Naive thymus-derived CD8-positive, alpha-beta T cell (primary cell): ENCODE data around the gene ATP13A1. TPM values are rescaled to one million over a fixed set of nuclear protein-coding genes. Genes with fewer than 3 reads are reported as not detected.

Source experiments
- ATAC-seq, 2 donors: fragments of 150-1000 bp; cut with Tn5 transposase in 1 of 2; sonication (Bioruptor Pico), chemical (Tn5 transposase) in 1 of 2; 1 replicate in 1 of 2; 2 replicates in 1 of 2; pipeline ENCODE4 v1.10.0; 2021; ENCODE audit warnings: mild to moderate bottlenecking in 2 of 2, moderate library complexity in 2 of 2
- POLR2A ChIA-PET: fragments of 350-600 bp; sonication (Branson Sonifier 250); formaldehyde crosslinking; loops from one replicate; lab custom pipeline; 2021; ENCODE audit warnings: antibody characterized with exemption; lab: Charles Lee
- DNase-seq, 10 donors: peaks; one replicate each; pipeline versions ENCODE4 v3.0.0 to v3.0.0-alpha.2; 2020 to 2022
- H3K27ac Mint-ChIP-seq, 10 donors: one replicate each; pipeline ENCODE4 v1.8.0; 2020 to 2022; ENCODE audit warnings: mild to moderate bottlenecking in 10 of 10, mixed read lengths in 10 of 10, moderate library complexity in 4 of 10, inconsistent platforms in 1 of 10
- H3K27me3 Mint-ChIP-seq, 5 donors: one replicate each; pipeline ENCODE4 v1.8.0; 2021 to 2022; ENCODE audit warnings: mixed read lengths in 5 of 5
- H3K36me3 Mint-ChIP-seq, 3 donors: one replicate each; pipeline ENCODE4 v1.8.0; 2020 to 2022; ENCODE audit warnings: mixed read lengths in 3 of 3, mild to moderate bottlenecking in 2 of 3, inconsistent platforms in 1 of 3
- H3K4me1 Mint-ChIP-seq, 4 donors: one replicate each; pipeline ENCODE4 v1.8.0; 2021 to 2022; ENCODE audit warnings: mixed read lengths in 4 of 4
- H3K4me3 Mint-ChIP-seq, 10 donors: one replicate each; pipeline ENCODE4 v1.8.0; 2020 to 2022; ENCODE audit warnings: mild to moderate bottlenecking in 10 of 10, mixed read lengths in 10 of 10, moderate library complexity in 6 of 10, inconsistent platforms in 1 of 10
- H3K9me3 Mint-ChIP-seq, 9 donors: one replicate each; pipeline ENCODE4 v1.8.0; 2020 to 2022; ENCODE audit warnings: mixed read lengths in 9 of 9, mild to moderate bottlenecking in 3 of 9, inconsistent platforms in 1 of 9, moderate library complexity in 1 of 9
- polyA plus RNA-seq, 3 donors: library from polyadenylated mRNA; unstranded; fragments of 300-500 nt; fragmentation: Illumina TruSeq; gene quantifications; one replicate each; pipeline ENCODE4 v1.2.3, GENCODE V29; 2021
- total RNA-seq, 8 experiments: library from RNA in 2 of 8; stranded (reverse) in 2 of 8; gene quantifications; one replicate each; pipeline ENCODE4 v1.2.3 and lab custom pipeline; 2021 to 2026

The ATP13A1 gene
- total and polyA plus RNA-seq, 5 experiments from 2014 or later, result 15.3 to 158 (median 46.7) TPM

- peak overlapping the region; percentile 82 to 95 (median 92) for H3K27ac Mint-ChIP-seq
- DNase-seq (peak in 8 of 10 donors; percentile 20 to 69 (median 44)), ATAC-seq (peak; percentile 31 to 38)
- peak overlapping the region; percentile 76 to 90 (median 83) for H3K4me3 Mint-ChIP-seq
- POLR2A ChIA-PET, result interaction anchor here (0.6 to 4.2 kb wide), 40 partner anchors 10 to 372 kb away, joined by 3 to 47 read pairs (median 5); partner anchors contain the start of genes ATP13A1, GMIP, NDUFA13 and PBX4
- H3K36me3 Mint-ChIP-seq, result peaks cover 0 to 52% (median 19%) of the 10 kb centered on the region in 3 donors
- peaks cover 18 to 39% (median 33%) of the 10 kb centered on the region in 4 donors for H3K4me1 Mint-ChIP-seq
- no peaks in the 10 kb centered on the region for H3K9me3 Mint-ChIP-seq
- no peaks in the 10 kb centered on the region for H3K27me3 Mint-ChIP-seq
Observed at GRCh38 chr19:19628501-19629134, 34.9 kb downstream of the ATP13A1 start.

GRCh38 chr19:19627621-19628500 lies 35.6 kb downstream of the ATP13A1 start, which contains the start of gene LPAR2:
TSS of gene LPAR2 (minus strand) at chr19:19628220. CDS start at chr19:19627275, 945 bp downstream.
- ATAC-seq, result peak; percentile 80 to 84
- Mint-ChIP-seq H3K27ac (peak within 1 kb of the TSS; percentile 93 to 99 (median 96)), H3K9me3 (no peaks in the 10 kb centered on the region), H3K36me3 (peaks cover 0 to 50% (median 14%) of the 10 kb centered on the region in 3 donors), H3K4me3 (peak within 1 kb of the TSS; percentile 85 to 99 (median 98)), H3K27me3 (no peaks in the 10 kb centered on the region), H3K4me1 (peaks cover 15 to 38% (median 27%) of the 10 kb centered on the region in 4 donors)
- POLR2A ChIA-PET, result interaction anchor here (0.7 to 4.2 kb wide), 39 partner anchors 8 to 238 kb away, joined by 3 to 47 read pairs (median 5); partner anchors contain the start of genes ATP13A1, GMIP, NDUFA13 and PBX4
- peak; percentile 77 to 93 (median 84) for DNase-seq

GRCh38 chr19:19626516-19627472 lies 36.7 kb downstream of the ATP13A1 start:
- ATAC-seq (no peak), DNase-seq (peak in 1 of 10 donors; percentile 59)
- peak overlapping the region; percentile 93 to 99 (median 96) for H3K27ac Mint-ChIP-seq
- no peaks in the 10 kb centered on the region for H3K27me3 Mint-ChIP-seq
- H3K4me1 Mint-ChIP-seq, result peaks cover 15 to 43% (median 27%) of the 10 kb centered on the region in 4 donors
- H3K4me3 Mint-ChIP-seq, result peak overlapping the region; percentile 85 to 99 (median 98)
- POLR2A ChIA-PET, result interaction anchor here (0.7 to 4.2 kb wide), 13 partner anchors 8 to 94 kb away, joined by 3 to 47 read pairs (median 4); partner anchors contain the start of genes ATP13A1, GMIP, PBX4 and ZNF101
- H3K9me3 Mint-ChIP-seq, result no peaks in the 10 kb centered on the region
- H3K36me3 Mint-ChIP-seq, result peaks cover 0 to 45% (median 10%) of the 10 kb centered on the region in 3 donors

- Mint-ChIP-seq H3K27me3 (no peaks in the 10 kb centered on the region), H3K27ac (peak overlapping the region in 7 of 10 donors; percentile 19 to 80 (median 49)), H3K9me3 (no peaks in the 10 kb centered on the region), H3K36me3 (peaks cover 0 to 36% (median 11%) of the 10 kb centered on the region in 3 donors), H3K4me1 (peaks cover 17 to 51% (median 33%) of the 10 kb centered on the region in 4 donors), H3K4me3 (no peak overlapping the region)
- POLR2A ChIA-PET, result interaction anchor here (0.5 kb wide), 1 partner anchor 43 kb away, joined by 4 read pairs; no protein-coding TSS in a partner anchor
- no peak for ATAC-seq
- peak in 1 of 10 donors; percentile 62 for DNase-seq
Observed at GRCh38 chr19:19624032-19624570, 39.4 kb downstream of the ATP13A1 start.

- Mint-ChIP-seq H3K27ac (peak overlapping the region in 7 of 10 donors; percentile 19 to 80 (median 56)), H3K4me3 (no peak overlapping the region), H3K27me3 (no peaks in the 10 kb centered on the region), H3K9me3 (no peaks in the 10 kb centered on the region), H3K36me3 (peaks cover 0 to 32% (median 9%) of the 10 kb centered on the region in 3 donors), H3K4me1 (peaks cover 20 to 53% (median 35%) of the 10 kb centered on the region in 4 donors)
- POLR2A ChIA-PET, result no interaction called here
- ATAC-seq (no peak), DNase-seq (peak in 1 of 10 donors; percentile 24)
Observed at GRCh38 chr19:19623383-19623782, 40.1 kb downstream of the ATP13A1 start.

GRCh38 chr19:19619849-19620210 lies 43.6 kb downstream of the ATP13A1 start:
- no peak for ATAC-seq
- POLR2A ChIA-PET, result interaction anchor here (0.6 to 3.3 kb wide), 6 partner anchors 11 to 74 kb away, joined by 3 to 22 read pairs (median 5); partner anchors contain the start of gene ATP13A1
- peak overlapping the region in 2 of 10 donors; percentile 7 to 15 for H3K4me3 Mint-ChIP-seq
- peak overlapping the region in 7 of 10 donors; percentile 13 to 100 (median 71) for H3K27ac Mint-ChIP-seq
- H3K4me1 Mint-ChIP-seq, result peaks cover 20 to 57% (median 46%) of the 10 kb centered on the region in 4 donors
- no peaks in the 10 kb centered on the region for H3K27me3 Mint-ChIP-seq
- H3K9me3 Mint-ChIP-seq, result no peaks in the 10 kb centered on the region
- peaks cover 0 to 25% (median 10%) of the 10 kb centered on the region in 3 donors for H3K36me3 Mint-ChIP-seq
- peak in 1 of 10 donors; percentile 45 for DNase-seq

GRCh38 chr19:19619181-19619848 lies 44.2 kb downstream of the ATP13A1 start:
- no peaks in the 10 kb centered on the region for H3K27me3 Mint-ChIP-seq
- DNase-seq, result peak in 1 of 10 donors; percentile 56

GRCh38 chr19:19618219-19619051 lies 45.0 kb downstream of the ATP13A1 start, which contains the start of gene PBX4:
TSS of gene PBX4 (minus strand) at chr19:19618687. CDS start at chr19:19618629, 58 bp downstream.
- Mint-ChIP-seq H3K9me3 (no peaks in the 10 kb centered on the region), H3K27ac (peak within 1 kb of the TSS; percentile 81 to 100 (median 97)), H3K4me1 (peaks cover 25 to 57% (median 49%) of the 10 kb centered on the region in 4 donors), H3K4me3 (peak within 1 kb of the TSS; percentile 72 to 97 (median 93)), H3K36me3 (peaks cover 0 to 17% (median 3%) of the 10 kb centered on the region in 3 donors), H3K27me3 (no peaks in the 10 kb centered on the region)
- peak; percentile 96 to 100 (median 99) for DNase-seq
- POLR2A ChIA-PET, result interaction anchor here (0.8 to 3.6 kb wide), 10 partner anchors 9 to 70 kb away, joined by 3 to 23 read pairs (median 4); partner anchors contain the start of genes ATP13A1 and LPAR2
- ATAC-seq, result peak; percentile 92 to 93

More at GRCh38 chr19:19619181-19619848, 44.2 kb downstream of the ATP13A1 start:
- H3K36me3 Mint-ChIP-seq, result peaks cover 0 to 21% (median 10%) of the 10 kb centered on the region in 3 donors
- POLR2A ChIA-PET, result interaction anchor here (0.7 to 3.6 kb wide), 9 partner anchors 8 to 73 kb away, joined by 3 to 23 read pairs (median 4); partner anchors contain the start of genes ATP13A1 and LPAR2
- H3K4me3 Mint-ChIP-seq, result peak overlapping the region; percentile 72 to 97 (median 88)
- H3K27ac Mint-ChIP-seq, result peak overlapping the region; percentile 81 to 100 (median 97)
- no peaks in the 10 kb centered on the region for H3K9me3 Mint-ChIP-seq
- H3K4me1 Mint-ChIP-seq, result peaks cover 20 to 59% (median 47%) of the 10 kb centered on the region in 4 donors
- no peak for ATAC-seq

- Mint-ChIP-seq H3K4me3 (peak overlapping the region in 7 of 10 donors; percentile 5 to 73 (median 37)), H3K36me3 (peaks cover 0 to 12% (median 8%) of the 10 kb centered on the region in 3 donors), H3K27me3 (no peaks in the 10 kb centered on the region), H3K27ac (peak overlapping the region in 9 of 10 donors; percentile 31 to 92 (median 74)), H3K4me1 (peaks cover 26 to 67% (median 60%) of the 10 kb centered on the region in 4 donors), H3K9me3 (no peaks in the 10 kb centered on the region)
- ATAC-seq (no peak), DNase-seq (peak in 1 of 10 donors; percentile 27)
- POLR2A ChIA-PET, result interaction anchor here (0.6 to 0.7 kb wide), 3 partner anchors 9 to 49 kb away, joined by 3 to 4 read pairs (median 4); no protein-coding TSS in a partner anchor
Observed at GRCh38 chr19:19615086-19615485, 48.4 kb downstream of the ATP13A1 start.
